T-helper 9 cell (primary cell): ENCODE results near the gene ATP6V1G2.

Source experiments
- DNase-seq: peaks from one replicate; pipeline ENCODE4 v3.0.0-alpha.2; 2020

The ATP6V1G2 gene

DNA sequence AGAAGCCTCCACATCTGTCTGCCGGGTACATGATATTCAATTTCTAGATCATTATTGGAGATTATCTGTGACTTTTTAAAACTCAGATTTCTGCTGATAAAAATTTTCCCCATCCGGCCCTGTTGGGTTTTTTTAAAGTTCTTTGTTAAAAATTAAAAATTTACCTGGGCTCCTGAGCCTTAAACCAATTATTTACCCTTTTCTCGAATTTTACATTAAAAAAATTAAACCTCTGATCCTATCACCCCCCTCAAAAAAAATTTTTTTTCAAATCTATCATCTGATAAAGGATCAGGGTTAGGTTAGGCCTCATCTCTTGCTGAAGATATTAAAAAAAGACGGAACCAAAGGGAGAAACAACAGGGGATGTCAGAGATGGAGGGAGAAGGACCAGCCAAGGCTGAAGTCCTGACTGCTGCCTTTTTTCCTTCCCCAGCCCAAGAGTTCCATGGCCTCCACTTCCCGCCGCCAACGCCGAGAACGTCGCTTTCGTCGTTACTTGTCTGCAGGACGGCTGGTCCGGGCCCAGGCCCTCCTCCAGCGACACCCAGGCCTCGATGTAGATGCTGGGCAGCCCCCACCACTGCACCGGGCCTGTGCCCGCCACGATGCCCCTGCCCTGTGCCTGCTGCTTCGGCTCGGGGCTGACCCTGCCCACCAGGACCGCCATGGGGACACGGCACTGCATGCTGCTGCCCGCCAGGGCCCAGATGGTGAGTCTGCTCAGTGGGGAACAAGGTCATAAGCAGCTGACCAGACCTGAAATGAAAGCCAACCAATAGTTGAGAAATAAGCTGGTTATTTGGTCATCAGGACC, 1.5 kb upstream of the ATP6V1G2 start:
- no peak for DNase-seq

DNA sequence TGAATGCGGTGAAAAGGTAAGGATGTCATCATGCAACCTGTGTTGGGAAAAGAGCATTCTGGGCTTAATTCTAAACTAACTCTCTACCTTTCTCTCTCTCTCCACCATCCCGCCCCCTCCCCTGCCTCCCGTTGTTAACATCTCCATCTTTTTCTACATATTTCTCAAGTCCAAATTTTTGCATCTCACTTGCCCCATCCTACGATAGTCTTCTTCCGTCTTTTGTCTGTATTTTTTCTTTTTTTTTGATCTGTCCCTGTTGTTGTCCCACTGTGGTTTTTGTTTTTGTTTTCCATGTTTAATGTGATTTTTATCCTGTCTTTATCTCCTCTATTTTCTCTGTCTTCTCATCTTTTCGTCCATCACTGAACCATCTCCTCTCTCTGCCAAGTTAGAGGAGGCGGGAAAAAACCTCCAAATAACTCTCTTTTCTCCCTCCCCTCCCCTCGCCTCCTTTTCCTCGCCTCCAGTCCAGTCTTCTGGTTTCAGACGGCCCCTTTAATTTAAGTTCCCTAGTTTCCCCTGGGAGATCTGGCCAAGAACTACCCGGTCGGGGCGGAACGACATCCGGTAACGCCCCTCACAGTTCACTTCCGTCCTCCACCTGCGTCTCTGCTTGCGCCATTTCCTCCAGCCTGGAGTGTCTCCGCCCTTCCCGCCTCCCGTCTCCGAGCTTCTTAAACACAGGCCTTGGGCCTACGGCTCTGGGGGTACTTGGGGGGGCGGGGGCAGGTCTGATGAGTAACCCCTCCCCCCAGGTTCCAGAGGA, 734 bp upstream of the ATP6V1G2 start, which contains the start of gene NFKBIL1:
TSS of gene NFKBIL1 (plus strand) at position 651 of the 769 bp plus-strand sequence. CDS start at position 738, 87 bp downstream.
- DNase-seq, result peak; percentile 75

DNA sequence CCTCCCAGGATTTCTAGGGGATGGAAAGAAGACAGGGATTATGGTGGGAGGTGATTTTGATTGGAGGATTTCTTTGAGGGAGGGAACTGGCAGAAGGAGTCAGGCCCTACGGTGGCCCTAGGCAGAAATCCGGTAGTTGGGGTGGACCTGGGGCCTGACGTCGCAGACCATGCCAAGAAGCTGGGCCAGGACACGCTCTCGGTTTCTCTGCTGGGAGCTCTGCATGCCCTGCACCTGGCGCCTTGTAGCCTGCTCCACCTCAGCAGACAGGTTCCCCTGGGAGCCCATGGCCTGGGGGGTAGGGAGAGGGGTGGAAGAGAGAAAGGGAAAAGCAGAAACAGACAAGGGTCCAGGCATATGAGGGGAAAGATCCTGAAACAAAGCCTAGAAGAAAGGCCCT, 1.1 kb downstream of the ATP6V1G2 start:
- no peak for DNase-seq

DNA sequence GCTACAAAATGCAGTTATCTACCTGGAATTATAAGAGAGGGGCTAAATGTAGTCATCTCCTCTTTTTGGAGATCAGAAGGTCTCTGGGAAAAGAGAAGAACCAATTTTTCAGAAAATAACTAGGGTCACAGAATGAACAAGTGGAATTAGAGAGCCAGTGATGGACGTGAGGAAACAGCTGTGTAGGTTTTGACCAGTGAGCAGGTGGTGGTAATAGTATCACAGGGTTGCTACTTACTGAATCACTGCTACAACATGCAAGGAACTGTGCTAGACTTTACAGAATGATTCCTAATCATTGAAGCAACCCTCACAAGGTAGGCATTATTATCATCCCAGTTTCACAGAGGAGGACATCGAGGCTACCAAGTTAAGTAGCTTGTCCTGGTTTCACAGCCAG, 1.7 kb downstream of the ATP6V1G2 start:
- DNase-seq, result no peak

DNA sequence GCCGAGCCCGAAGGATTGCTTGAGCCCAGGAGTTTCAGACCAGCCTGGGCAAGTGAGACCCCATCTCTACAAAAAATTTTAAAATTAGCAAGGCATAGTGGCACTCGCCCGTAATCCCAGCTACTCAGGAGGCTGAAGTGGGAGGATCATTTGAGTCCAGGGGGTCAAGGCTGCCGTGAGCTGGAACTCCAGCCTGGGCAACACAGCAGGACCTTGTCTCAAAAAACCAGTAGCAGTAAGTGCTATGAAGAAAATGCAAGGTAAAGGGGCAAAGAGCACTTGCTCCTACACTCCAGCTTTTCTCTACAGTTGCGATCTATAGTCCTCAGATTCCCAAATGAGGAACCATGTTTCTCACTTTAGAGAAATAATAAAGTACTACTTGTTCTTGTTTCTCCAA, 2.8 kb downstream of the ATP6V1G2 start:
- no peak for DNase-seq

DNA sequence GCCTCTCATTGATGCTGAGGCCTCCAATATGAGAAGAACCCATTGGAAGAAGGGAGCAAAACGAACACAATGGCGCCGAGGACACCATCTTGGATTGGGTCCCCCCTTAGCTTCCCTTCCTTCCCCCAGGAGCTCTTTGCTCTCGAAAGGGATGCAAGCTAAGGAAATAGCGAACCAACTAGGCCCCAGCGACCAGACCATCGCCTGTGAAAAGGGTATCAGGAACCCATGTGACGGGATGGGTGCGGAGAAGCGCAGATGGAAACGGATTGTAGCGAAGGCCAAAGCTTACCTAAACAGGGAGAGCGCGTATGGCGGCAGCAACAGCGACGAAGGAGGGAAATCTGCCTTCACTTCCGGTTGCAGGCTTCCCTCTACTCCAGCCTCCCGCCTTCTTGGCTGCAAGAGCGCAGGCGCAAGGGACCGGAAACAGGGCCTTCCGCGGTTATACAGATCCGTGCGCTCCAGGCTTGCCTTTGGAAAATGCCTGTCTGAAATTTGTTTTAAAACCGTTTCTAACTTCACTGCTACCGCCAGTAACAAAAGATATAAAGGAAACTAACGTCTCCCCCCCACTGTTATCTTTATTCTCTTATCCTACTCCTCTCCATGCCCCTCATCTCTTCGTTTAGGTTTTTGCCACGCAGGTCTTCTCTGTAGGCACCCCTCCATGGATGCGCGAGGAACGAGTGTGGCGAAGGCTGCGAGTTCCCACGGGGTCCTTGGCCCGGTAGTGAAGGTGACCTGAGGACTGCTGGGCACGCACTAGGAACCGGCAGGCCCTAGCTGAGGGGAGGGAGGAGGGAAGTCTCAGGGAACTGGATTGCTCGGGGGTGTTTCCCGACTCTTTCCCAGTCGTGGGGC, 4.5 kb downstream of the ATP6V1G2 start, which contains the start of gene DDX39B:
TSS of gene DDX39B (minus strand) at position 346 of the 864 bp plus-strand sequence. CDS start 1,471 bp downstream, outside the sequence.
- DNase-seq, result peak; percentile 89

DNA sequence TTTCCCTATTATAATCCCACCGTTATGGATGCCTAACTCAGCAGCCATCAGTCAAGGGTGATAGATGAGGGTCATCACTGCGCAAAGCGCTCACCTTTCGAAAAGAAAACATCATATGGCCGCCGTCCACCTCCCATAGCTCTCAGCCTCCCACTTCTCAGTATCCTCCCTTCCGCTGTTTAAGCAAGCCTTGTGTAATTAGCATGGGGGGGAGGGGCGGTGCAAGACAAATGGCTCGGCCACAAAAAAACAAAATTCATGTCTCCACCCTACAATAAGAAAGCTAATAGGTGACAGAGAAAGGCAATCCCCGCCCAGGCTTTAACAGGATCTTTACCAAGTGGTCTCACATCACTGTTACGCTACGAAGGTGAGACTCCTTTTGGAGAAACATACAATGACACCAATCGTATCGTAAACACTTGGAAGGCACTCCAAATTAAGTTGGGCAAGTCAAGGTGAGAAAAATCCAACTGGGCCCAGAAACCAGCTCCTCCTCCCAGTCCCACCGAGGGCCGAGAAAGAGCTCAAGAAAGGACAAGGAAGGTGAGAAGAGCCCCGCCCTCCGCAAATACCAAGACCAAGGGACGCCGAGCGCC, 5.2 kb downstream of the ATP6V1G2 start:
- DNase-seq, result peak; percentile 68

DNA sequence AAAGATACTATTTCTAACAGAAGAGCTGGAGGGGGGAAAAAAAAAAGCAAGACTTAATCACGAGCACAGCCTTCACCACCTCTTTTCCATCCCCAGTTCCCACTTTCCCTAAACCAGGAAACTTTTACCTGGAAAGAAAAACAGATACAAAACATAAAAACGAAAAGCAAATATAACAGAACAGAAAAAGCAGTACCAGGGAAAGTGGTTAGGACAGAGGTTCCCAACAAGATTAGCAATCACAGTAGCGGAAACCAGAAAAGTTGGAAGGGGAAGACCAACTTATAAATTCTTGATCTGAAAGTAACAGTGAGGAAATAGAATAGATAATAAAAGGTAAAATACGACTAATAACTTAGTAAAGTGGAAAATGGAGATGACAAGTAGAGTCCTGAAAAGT, 5.8 kb downstream of the ATP6V1G2 start:
- DNase-seq, result no peak

DNA sequence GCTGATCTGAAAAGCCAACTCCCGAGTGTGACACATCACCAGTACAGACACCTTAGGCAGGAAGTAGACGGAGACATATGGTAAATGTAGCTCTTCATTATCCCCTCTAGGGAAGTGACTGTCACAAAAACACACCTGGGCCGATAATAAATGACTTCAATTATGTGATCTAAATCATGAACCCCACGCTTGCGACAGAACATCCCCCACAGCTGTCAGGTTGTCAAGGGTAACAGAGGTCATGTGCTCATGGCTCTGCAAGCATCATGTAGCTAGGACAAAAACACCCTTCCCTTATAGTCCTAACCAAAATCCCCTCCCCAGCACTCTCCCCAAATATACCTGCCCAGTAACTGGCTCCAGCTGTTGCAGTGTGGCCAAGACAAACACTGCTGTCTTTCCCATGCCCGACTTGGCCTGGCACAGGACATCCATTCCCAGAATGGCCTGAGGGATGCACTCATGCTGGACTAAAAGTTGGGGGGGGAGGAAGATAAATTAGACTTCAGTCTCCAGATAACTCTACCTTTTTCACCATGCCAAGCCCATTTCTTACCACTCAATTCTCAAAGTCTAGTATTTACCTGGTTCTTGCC, 7.5 kb downstream of the ATP6V1G2 start:
- DNase-seq, result no peak

DNA sequence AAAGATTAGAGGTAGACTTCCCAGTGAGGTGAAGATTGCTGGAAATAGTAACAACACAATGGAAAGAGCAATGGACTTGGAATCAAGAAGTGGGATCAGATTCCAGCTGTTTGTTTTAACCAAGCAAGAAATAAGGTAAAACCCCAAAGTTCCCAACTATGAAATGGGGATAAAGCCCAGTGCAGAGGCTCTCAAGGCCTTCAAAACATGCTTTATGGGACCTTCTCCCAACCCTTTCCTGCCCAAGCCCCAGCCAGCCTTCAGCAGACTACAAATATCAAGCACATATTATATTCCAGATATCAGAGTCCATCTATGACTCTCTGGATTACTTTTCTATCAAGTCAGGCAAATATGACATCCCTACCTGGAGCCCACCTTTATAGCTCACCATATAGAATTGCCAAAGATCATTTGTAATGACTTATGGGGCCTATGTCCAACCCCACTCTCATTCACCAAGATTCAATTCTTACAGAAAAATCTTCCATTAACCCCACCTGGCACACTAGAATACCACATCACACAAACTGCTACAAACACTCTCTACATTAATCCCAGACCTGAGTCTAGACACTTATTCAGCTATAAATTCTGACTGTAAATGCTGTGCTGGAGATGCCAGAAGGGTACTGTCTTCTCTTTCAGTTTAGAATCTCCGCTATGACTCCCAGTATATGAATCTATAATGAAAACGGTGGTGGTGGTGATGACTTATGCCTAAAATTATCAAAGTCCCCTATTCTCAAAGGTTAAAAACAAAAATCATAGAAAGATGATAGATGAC, 10.7 kb downstream of the ATP6V1G2 start:
- no peak for DNase-seq

DNA sequence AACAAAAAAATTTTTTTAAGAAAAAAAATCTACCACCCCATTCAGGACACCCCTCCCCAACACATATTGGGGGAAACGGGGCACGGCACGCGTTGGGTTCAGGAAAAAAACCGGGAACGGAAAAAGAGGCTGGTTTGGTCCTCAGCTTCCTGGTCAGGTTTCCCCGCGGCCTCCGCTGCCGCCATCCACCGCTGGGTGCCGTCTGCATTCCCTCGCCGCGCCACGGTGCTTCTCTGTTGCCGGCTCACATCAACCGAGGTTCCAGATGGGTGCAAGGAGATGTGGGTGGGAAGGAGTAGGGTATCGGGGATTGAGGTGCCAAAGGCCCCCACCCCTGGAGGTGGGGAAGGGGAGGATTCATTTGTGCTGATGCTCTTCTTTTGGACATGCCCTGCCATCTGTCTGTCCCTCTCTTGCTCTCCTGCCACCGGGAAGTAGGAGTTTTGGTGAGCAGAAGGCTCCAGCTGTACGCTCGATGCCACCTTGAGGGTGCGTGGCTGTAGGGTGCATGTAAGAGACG, 11.8 kb downstream of the ATP6V1G2 start:
- no peak for DNase-seq

DNA sequence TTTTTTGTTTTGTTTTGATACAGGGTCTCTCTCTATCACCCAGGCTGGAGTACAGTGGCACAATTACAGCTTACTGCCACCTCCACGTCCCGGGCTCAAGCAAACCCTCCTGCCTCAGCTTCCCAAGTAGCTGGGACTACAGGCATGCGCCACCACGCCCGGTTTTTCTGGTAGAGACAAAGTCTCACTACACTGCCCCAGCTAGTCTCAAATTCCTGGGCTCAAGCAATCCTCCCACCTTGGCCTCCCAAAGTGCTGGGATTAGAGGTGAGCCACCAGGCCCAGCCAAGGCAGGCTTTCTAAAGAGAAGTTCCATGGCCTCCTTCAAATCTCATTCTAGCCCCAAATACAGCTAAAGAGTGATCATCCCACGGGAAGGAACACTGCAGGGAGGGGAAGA, 12.4 kb downstream of the ATP6V1G2 start:
- DNase-seq, result no peak

DNA sequence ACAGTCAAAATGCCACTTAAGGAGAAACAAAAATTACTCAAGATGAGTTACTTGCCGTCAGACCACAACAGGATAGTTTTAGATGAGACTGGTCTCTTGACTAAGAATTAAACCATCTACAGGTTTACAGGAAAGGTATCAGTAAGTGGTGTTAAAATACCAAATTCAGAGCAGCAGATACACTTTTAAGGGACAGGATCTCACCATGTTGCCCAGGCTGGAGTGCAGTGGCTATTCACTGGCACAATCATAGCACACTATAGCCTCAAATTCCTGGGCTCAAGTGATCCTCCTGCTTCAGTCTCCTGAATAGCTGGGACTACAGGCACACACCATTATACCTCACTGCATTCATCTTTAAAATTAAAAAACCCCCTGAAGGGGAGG, 13.0 kb downstream of the ATP6V1G2 start:
- no peak for DNase-seq

DNA sequence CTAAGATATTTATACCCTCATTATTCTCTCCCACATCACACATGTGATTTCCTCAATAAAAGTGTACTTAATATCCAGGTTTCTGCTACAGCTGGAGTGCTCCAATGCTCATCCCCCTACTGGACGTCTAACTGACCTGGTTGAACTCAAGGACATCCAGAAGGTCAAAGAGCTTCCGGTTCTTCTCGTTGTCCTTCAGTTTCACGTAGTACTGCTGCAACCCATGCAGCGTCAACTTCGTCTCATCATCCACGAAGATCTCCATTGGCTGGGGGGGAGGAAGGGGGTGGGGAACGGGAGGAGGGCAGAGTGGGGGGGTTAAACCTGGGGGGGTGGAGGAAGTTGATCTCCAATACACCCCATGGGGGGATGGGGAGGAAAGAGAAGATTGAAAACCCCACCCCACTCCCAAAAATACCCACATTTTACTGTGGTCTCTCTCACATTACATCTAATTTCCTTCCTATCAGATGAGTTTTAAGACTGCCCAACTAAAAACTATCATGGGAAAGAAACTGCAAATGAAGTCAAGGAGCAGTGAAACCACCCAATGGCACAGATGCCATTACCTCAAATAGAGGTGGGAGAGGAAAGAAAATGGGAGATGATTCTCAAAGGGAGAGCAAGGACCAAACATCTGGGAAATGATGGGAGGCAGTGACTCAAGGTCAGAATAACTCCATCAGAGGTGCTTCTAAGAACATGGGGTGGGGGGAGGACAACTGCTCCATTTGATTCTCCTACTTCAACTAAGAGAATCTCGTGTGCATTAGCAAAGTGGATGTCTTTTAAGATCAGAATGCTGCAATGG, 13.6 kb downstream of the ATP6V1G2 start:
- no peak for DNase-seq

DNA sequence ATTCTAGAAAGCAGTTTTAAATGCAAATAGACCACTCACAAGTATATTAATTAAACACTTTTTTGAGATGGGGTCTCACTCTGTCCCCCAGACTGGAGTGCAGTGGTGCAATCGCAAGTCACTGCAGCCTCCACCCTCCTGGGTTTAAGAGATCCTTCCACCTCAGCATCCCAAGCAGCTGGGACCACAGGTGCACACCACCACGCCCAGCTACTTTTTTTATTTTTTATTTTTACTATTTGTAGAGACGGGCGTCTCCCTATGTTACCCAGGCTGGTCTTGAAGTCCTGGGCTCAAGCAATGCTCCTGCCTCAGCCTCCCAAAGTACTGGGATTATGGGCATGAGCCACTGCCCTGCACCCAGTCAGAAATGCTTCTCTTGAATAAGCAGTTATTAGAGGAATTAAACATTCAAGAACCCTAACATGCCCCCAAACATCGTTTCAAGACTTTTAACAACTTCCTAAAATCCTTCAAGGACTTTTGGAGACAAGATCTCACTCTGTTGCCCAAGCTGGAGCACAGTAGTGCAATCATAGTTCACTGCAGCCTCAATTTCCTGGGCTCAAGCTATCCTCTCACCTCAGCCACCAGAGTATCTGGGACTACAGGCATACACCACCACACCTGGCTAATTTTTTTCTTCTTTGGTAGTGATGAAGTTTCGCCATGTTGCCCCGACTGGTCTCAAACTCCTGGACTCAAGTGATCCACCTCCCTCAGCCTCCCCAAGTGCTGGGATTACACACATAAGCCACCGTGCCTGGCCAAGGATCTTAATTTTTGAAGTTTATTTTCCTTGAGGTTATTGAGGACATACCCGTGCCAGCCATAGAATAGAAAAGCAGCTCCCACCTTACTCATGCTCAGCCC, 14.4 kb downstream of the ATP6V1G2 start:
- no peak for DNase-seq

DNA sequence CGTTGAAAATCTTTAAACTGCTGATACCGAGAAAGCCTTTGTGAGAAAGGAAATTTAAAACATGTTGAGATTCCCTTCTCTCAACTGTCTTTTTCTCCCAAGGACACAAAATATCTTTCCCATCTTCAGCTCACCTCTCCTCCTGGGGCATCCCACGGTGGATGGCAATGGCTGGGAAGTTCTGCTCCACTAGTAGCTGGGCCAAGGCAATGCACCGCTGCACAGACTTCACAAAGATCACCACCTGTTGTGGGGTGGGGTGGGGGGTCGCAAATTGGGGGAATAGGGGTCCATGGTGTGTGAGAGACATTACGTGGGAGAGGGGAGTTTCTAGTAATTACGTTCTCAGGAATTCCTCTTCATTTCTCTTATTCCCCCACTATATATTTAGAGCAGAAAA, 15.2 kb downstream of the ATP6V1G2 start:
- no peak for DNase-seq

DNA sequence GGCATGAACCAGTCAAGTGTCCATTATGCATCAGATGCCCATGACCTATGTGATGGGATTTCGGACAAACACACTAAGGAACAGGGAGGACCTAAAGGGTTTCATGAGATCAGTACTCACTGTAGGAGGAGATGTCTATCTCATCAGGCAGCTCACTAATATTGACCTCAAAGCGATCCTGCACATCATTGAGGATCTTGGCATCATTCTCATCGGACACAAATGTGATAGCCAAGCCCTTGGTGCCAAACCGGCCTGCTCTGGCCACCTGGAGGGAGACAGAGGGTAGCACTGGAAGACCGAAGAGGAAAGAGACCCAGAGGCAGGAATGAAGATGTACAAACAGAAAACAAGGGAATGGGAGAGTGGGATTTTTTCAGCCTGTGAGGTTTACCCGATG, 15.7 kb downstream of the ATP6V1G2 start:
- no peak for DNase-seq

DNA sequence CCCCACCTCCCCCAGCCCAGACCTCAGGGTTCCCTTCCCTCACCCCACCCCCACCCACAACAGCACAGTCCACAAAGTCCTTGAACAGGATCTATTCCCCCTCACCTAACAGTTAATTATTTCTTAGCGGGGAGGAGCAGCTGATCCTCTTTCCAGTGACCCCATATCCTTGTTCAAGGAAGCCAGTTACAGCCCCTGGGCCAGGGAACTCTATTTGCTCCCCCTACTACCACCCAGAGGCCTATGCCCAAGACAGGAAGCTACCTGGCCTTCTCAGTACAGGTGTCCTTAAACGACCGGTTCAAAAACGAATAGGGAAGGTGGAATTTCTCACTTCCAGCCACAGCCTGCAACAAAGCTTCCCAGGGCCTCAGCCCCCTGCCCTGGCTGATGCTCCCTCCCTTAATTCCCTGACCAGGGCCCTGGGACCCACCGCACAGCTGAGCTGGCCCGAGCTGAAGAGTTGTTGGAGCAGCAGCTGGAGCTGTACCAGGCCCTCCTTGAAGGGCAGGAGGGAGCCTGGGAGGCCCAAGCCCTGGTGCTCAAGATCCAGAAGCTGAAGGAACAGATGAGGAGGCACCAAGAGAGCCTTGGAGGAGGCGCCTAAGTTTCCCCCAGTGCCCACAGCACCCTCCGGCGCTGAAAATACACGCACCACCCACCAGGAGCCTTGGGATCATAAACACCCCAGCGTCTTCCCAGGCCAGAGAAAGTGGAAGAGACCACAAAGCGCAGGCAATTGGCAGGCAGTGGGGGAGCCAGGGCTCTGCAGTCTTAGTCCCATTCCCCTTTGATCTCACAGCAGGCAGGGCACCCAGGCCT, 16.9 kb downstream of the ATP6V1G2 start:
- no peak for DNase-seq
